Cerebellar cortex (tissue), 1 donor: ENCODE measurements around the gene UBE2L3.
A peak's percentile ranks its signal among the peaks of the same experiment; 100 is the strongest.
"Not testable (repeated sequence)": the region's sequence is repeated elsewhere in the genome, so short reads cannot be mapped to it uniquely, and the experiment has no call there.

Source experiments
- DNase-seq: peaks from one replicate; pipeline ENCODE4 v3.0.0-alpha.2; 2015; ENCODE audit warnings: low spot score

UBE2L3 gene

DNA sequence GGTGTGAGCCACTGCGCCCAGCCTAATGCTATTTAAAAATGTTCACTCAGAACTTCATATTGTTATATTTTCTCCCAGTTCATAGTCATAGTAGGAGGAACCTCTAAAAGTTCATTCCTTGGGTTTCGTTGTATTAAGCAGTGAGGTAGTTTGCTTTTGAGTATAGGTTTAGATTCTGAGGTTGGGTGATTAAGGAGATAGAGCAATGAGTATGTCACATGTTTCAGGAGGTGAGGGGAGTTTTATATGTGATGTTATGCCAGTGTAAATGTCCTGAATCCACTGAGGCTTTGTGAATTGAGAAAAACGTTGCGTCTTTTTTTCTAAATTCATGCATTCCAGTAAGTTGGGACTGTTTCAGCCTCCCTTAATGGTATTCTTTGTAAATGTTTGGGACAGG, 4.2 kb downstream of the UBE2L3 start:
- DNase-seq, result no peak

DNA sequence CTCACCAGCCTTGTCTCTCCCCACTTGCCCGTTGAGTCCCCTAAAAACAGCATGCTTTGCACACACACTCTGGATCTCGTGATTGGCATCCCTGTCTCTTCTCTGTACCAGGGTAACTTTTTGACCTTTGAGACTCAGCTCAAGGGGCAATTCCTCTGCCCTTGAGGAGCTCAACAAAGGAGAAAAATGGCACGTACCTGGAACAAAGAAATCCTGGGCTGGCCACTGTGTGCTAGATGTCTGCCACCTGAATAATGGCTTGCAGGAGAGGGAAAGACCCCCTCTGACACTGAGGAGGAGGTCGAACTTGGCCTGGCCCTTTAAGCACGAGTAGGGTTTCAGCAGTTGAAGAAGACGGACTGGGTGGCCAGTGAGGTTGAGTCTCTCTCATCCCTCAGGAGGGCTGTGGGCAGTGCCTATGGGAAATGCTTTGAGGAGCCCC, 5.8 kb downstream of the UBE2L3 start:
- DNase-seq, result no peak

GRCh38 chr22:21573750-21574494, 6.4 kb downstream of the UBE2L3 start:
- no peak for DNase-seq

DNA sequence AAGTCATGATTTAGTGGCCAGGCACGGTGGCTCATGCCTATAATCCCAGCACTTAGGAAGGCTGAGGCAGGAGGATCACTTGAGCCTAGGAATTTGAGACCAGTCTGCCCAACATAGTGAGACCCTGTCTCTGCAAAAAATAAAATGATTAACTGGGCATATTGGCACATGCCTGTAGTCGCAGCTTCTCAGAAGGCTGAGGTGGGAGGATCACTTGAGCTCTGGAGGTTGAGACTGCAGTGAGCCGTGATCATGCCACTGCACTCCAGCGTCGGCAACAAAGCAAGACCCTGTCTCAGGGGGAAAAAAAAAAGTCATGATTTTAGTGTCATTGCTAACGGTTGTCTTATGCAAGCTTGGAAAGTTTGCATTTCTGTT, 11.9 kb downstream of the UBE2L3 start:
- DNase-seq, result no peak

GRCh38 chr22:21580623-21581007, 13.1 kb downstream of the UBE2L3 start:
- DNase-seq, result not testable (repeated sequence)

DNA sequence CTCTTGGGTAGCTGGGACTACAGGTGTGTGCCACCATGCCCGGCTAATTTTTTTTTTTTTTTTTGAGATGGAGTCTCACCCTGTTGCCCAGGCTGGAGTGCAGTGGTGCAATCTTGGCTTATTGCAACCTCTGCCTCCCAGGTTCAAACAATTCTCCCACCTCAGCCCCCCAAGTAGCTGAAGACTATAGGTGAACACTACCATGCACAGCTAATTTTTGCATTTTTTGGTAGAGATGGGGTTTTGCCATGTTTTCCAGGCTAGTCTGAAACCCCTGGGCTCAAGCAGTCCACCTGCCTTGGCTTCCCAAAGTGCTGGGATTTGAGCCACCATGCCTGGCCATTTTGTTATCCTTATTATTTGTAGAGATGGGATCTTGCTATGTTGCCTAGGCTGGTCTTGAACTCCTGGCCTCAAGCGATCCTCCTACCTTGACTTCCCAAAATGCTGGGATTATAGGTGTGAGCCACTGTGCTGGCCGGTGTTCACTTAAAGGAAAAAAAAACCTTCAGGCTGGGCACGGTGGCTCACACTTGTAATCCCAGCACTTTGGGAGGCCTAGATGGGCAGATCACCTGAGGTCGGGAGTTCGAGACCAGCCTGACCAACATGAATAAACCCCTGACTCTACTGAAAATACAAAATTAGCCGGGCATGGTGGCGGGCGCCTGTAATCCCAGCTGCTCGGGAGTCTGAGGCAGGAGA, 13.6 kb downstream of the UBE2L3 start:
- not testable (repeated sequence) for DNase-seq

- DNase-seq, result no peak
Observed at GRCh38 chr22:21582801-21583740, 15.6 kb downstream of the UBE2L3 start.

GRCh38 chr22:21585389-21585788, 17.9 kb downstream of the UBE2L3 start:
- DNase-seq, result no peak

- DNase-seq, result peak; percentile 36
Observed at GRCh38 chr22:21587803-21588611, 20.5 kb downstream of the UBE2L3 start.

DNA sequence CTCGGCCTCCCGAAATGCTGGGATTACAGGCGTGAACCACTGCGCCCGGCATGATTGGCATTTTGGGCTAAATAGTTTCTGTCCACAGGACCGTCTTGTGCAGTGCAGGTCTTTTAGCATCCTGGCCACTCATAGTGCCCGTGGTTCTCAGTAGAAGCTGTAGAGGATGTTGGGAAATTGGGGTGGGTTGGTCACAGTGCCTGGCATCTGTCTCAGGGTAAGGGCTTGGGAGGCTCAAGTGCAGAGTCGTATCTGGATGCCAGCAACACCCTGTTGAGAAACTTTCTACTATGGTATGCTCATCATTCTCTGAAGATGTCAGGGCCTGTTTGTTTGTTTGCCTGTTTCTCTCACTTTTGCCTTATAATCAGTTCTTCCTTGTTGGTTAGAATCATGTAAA, 21.9 kb downstream of the UBE2L3 start:
- no peak for DNase-seq

DNA sequence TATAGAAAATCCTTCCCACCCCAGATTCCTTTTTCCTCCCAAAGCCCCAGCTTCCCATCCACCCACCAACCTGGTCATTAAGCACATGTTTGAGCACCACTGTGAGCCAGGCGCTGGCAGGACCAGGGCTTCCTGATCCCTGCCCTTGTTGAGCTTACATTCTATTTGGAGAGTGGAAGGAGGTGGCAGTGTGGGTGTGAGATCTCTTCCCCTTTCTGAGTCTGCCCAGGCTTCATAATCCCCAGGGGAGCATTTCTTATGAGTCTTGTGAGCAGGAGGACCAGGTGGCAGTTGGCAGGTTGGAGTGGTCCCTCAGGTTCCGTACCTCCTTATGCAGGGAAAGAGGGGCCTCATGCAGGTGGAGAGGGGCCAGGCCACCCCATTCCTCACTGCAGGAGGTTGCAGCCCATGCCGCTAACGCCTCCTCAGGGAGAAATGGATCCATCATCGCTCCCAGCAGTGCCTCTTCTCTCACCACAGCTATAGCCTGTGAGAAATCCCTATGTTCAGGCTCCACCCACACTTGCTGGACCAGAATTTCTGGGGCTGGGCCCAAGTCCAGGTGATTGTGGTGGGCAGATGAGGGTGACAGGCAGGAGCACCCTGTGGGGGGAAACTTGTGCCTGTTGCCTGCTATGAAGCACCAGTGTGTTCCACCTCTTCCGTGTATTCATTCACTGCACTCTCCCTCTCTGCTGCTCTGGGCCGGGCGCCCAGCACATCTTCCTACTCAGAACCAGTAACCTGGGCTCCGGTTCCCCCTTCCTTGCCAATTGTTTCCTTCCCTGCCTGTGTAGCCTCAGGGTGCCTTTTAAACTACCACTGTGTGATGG, 23.5 kb downstream of the UBE2L3 start:
- peak; percentile 24 for DNase-seq

DNA sequence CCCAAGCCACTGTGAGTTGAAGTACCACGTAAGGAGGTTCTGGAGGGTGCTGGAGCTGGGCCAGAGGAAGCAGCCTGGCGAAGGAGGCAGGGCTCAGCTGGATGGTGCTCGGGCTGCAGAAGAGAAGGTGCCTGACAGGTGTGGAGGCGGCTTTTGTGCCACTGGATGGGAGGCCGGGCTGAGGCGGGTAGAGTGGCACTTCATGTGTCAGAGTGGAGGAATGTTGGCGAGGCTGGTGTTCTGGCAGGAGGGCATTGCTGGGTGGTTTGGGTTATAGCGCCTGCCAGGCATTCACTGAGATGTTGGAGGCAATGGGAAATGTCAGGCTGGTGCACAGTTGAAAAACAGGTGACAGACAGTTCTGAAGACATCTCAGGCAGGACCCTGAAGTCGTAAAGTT, 24.2 kb downstream of the UBE2L3 start:
- no peak for DNase-seq

DNA sequence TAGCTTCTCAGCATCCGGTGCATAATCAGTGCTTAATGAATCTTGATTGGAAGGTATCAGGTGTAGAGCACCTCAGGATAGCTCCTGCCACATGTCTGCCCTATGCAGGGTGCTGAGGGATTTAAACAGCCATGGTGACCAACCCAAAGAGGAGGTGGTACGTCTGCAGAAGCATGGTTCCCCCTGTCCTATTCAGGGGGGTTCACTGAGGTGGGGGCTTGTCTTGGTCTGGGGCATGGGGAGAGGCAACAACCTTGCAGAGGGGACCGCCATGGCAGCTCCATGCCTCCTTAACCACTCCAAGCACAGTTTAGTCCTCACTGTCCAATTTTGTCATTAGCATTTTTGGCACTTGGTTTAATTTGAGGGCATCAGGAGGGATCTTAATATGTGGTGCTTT, 24.9 kb downstream of the UBE2L3 start:
- no peak for DNase-seq

DNA sequence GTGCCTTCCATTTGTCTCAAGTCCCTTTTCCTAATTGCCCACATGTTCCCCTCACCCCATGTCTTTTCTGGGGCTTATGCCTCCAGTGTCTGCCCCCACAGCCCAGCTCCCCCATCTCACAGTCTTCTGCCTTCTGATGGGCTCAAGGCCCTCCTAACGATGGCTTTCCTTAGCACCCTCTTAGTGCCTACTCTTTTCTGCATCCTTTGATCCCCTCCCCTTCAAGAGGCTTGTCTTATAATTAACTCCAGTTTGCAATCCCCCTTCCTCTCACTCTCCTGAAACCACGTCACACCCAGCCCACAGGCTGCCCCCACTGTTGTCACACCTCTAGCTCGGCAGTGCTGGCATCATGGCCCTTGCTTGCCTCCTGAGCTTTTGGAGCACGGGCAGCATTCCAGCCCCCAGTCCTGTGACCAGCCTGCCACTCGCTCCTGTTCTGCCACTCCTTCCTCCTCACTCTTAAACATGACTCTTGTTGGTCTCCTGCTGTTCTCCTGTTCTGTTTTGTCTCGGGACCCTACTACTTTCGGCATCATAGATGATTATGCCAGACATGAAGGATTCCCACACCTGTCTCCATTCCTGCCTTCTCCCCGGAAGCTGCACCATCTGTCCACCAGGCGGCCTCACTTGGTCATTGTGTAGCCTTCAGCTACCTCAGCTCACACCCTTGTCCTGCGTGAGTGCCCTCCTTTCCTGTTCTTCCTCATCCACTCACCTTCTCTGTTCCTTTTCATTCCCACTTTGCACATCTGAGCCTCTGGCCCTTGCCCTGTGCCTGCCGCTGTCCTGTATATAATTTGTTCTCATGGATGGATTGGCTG, 26.1 kb downstream of the UBE2L3 start:
- peak; percentile 72 for DNase-seq

GRCh38 chr22:21594865-21595452, 27.4 kb downstream of the UBE2L3 start:
- DNase-seq, result no peak

DNA sequence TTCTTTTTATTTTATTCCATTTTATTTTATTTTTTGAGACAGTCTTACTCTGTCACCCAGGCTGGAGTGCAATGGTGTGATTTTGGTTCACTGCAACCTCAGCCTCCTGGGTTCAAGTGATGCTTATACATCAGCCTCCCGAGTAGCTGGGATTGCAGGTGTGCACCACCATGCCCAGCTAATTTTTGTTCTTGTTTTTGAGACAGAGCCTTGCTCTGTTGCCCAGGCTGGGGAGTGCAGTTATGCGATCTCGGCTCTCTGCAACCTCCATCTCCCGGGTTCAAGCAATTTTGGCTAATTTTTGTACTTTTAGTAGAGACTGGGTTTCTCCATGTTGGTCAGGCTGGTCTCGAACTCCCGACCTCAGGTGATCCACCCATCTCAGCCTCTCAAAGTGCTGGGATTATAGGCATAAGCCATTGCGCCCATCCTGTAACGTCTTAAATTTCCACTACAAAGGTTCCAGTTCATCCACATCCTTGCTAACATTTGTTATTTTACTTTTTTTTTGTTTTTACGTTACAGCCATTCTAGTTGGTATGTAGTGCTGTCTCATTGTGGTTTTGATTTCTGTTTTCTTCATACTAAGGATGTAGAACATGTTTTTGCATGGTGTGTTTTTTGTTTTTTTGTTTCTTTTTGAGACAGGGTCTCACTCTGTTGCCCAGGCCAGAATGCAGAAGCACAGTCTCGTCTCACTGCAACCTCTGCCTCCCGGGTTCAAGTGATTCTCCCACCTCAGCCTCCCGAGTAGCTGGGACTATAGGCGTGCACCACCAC, 29.0 kb downstream of the UBE2L3 start:
- DNase-seq, result not testable (repeated sequence)

- DNase-seq, result no peak
Observed at GRCh38 chr22:21598302-21598701, 30.8 kb downstream of the UBE2L3 start.

- DNase-seq, result no peak
Observed at GRCh38 chr22:21599053-21599893, 31.8 kb downstream of the UBE2L3 start.
